Caco-2 (cell line): Measurements from ENCODE around the gene SSH2. TPM values are rescaled to one million over a fixed set of nuclear protein-coding genes. Genes with fewer than 3 reads are reported as not detected.

Experiments used
- Bru-seq: library from RNA; stranded (reverse); fragments of 400-500 nt; gene quantifications from one replicate; lab custom pipeline; 2021; lab: Mats Ljungman, UMichigan
- BruChase-seq, 2 experiments: library from RNA; stranded (reverse); fragments of 400-500 nt; gene quantifications; one replicate each; lab custom pipeline; 2021; lab: Mats Ljungman, UMichigan
- BruUV-seq: library from RNA; stranded (reverse); fragments of 400-500 nt; replicated peaks from 2 replicates; lab custom pipeline; 2021; lab: Mats Ljungman, UMichigan
- CTCF ChIA-PET: fragments of 300-600 bp; sonication (Branson Sonifier 250); formaldehyde crosslinking; loops from one replicate; lab custom pipeline; 2022; ENCODE audit warnings: antibody characterized with exemption; lab: Charles Lee
- POLR2A ChIA-PET: fragments of 300-600 bp; sonication (Branson Sonifier 250); formaldehyde crosslinking; loops from one replicate; lab custom pipeline; 2022; ENCODE audit warnings: antibody characterized with exemption; lab: Charles Lee
- DNase-seq, 2 experiments: peaks; one replicate each; pipeline versions ENCODE4 v3.0.0 to v3.0.0-alpha.2; 2020 to 2022
- H3K27me3 ChIP-seq: replicated peaks from 2 replicates; pipeline ENCODE4 v1.6.0; 2011; ENCODE audit warnings: low read length; ENCODE audit not compliant: control insufficient read depth, insufficient read depth
- H3K36me3 ChIP-seq: 2 replicates; pipeline ENCODE4 v1.5.1; 2011; ENCODE audit warnings: low read length; ENCODE audit not compliant: control insufficient read depth, insufficient read depth
- H3K4me1 ChIP-seq: fragments of 250-450 bp; sonication (Bioruptor Pico); 2 replicates; pipeline ENCODE4 v1.5.1; 2020; ENCODE audit warnings: mild to moderate bottlenecking
- H3K4me3 ChIP-seq: 2 replicates; pipeline ENCODE4 v1.5.1; 2011; ENCODE audit warnings: low read depth, mild to moderate bottlenecking, control low read depth, low read length
- H3K9me3 ChIP-seq: fragments of 250-450 bp; sonication (Bioruptor Pico); 2 replicates; pipeline ENCODE4 v1.5.1; 2020; ENCODE audit warnings: mild to moderate bottlenecking, moderate library complexity
- H3K27ac Mint-ChIP-seq: one replicate; pipeline ENCODE4 v1.8.0; 2022; ENCODE audit warnings: mixed read lengths; ENCODE audit not compliant: unreplicated experiment
- H3K27me3 Mint-ChIP-seq: one replicate; pipeline ENCODE4 v1.8.0; 2022; ENCODE audit warnings: mixed read lengths; ENCODE audit not compliant: insufficient read depth, unreplicated experiment
- H3K36me3 Mint-ChIP-seq: one replicate; pipeline ENCODE4 v1.8.0; 2022; ENCODE audit warnings: mild to moderate bottlenecking, mixed read lengths; ENCODE audit not compliant: insufficient read depth, unreplicated experiment
- H3K4me1 Mint-ChIP-seq: one replicate; pipeline ENCODE4 v1.8.0; 2022; ENCODE audit warnings: low read depth, mixed read lengths; ENCODE audit not compliant: unreplicated experiment
- H3K4me3 Mint-ChIP-seq: one replicate; pipeline ENCODE4 v1.8.0; 2022; ENCODE audit warnings: mild to moderate bottlenecking, moderate library complexity, mixed read lengths; ENCODE audit not compliant: unreplicated experiment
- H3K9me3 Mint-ChIP-seq: one replicate; pipeline ENCODE4 v1.8.0; 2022; ENCODE audit warnings: mixed read lengths; ENCODE audit not compliant: unreplicated experiment
- CTCF ChIP-seq, 2 experiments: fragments of 200-600 bp in 1 of 2; IDR thresholded peaks; 1 replicate in 1 of 2; 2 replicates in 1 of 2; pipeline versions ENCODE4 v1.5.1 to v1.8.0; 2011 to 2022; ENCODE audit warnings: antibody characterized with exemption in 1 of 2, control low read depth in 1 of 2, inconsistent platforms in 1 of 2, low read depth in 1 of 2, low read length in 1 of 2, mild to moderate bottlenecking in 1 of 2, moderate library complexity in 1 of 2; ENCODE audit not compliant: insufficient read depth in 1 of 2, severe bottlenecking in 1 of 2, unreplicated experiment in 1 of 2
- intact Hi-C: fragments of 100-400 bp; cut with micrococcal nuclease; formaldehyde crosslinking; loops from one replicate; pipeline ENCODE4 v1.10.0; 2022; ENCODE audit not compliant: unreplicated experiment
- long read RNA-seq: library from polyadenylated mRNA; stranded (forward); transcript quantifications from one replicate; pipeline ENCODE4 v2.0.0, GENCODE V29; 2022
- total RNA-seq: library from RNA; stranded (reverse); gene quantifications from 2 replicates; pipeline ENCODE4 v1.2.3, GENCODE V29; 2022

The SSH2 gene
- total RNA-seq (42.4 and 48.2 TPM in 2 replicates), Bru-seq, nascent RNA (percentile 78 among the genes with signal in this experiment), BruChase-seq, experiment 1, labeled RNA remaining after a 2-hour chase (percentile 79 among the genes with signal in this experiment), BruChase-seq, experiment 2, labeled RNA remaining after a 6-hour chase (percentile 73 among the genes with signal in this experiment)
- long read RNA-seq, partial matches to known transcripts = 1 of 18 reads
- long read RNA-seq, other reads (novel, unspliced or antisense) = 9 of 18 reads

GRCh38 chr17:29929533-29930408 is at the start of gene SSH2:
SSH2 (minus strand) TSS chr17:29930228; CDS start chr17:29930000, 228 bp downstream.
- POLR2A ChIA-PET = interaction anchor here (0.7 to 1.1 kb wide), 6 partner anchors 62 to 362 kb away, joined by 3 to 17 read pairs (median 4); partner anchors contain the start of gene BLMH
- Histone ChIP-seq H3K4me3 (peak within 1 kb of the TSS; percentile 91), H3K4me1 (peaks cover 13% of the 10 kb centered on the region), H3K9me3 (no peaks in the 10 kb centered on the region), H3K27me3 (no peaks in the 10 kb centered on the region), H3K36me3 (no peaks in the 10 kb centered on the region; the same call in 1 of the 2 replicates)
- no peaks in the 10 kb centered on the region for H3K27me3 Mint-ChIP-seq
- peak within 1 kb of the TSS; percentile 81 for H3K27ac Mint-ChIP-seq
- CTCF ChIA-PET = interaction anchor here (0.6 to 4.9 kb wide), 13 partner anchors 61 to 804 kb away, joined by 3 to 60 read pairs (median 14); no protein-coding TSS in a partner anchor
- DNase-seq = peak; percentile 91 to 93
- H3K36me3 Mint-ChIP-seq = peaks cover 11% of the 10 kb centered on the region
- H3K4me3 Mint-ChIP-seq = no peak within 1 kb of the TSS
- intact Hi-C loops = no loop called here
- no peaks in the 10 kb centered on the region for H3K9me3 Mint-ChIP-seq
- no peak for TF ChIP-seq CTCF (IDR thresholded peaks at IDR 0.05; ENCODE audit: insufficient read depth in 1 of 2, low read depth in 1 of 2, low read length in 1 of 2, severe bottlenecking in 1 of 2, unreplicated experiment in 1 of 2)
- BruUV-seq = no TSS peak
- peaks cover 14% of the 10 kb centered on the region for H3K4me1 Mint-ChIP-seq

GRCh38 chr17:29977836-29978235 is 47.8 kb upstream of the SSH2 start:
- no TSS peak for BruUV-seq
- Histone ChIP-seq H3K4me1 (no peaks in the 10 kb centered on the region), H3K27me3 (no peaks in the 10 kb centered on the region), H3K36me3 (no peaks in the 10 kb centered on the region), H3K9me3 (no peaks in the 10 kb centered on the region), H3K4me3 (no peak overlapping the region)
- Mint-ChIP-seq H3K27ac (no peak overlapping the region), H3K36me3 (no peaks in the 10 kb centered on the region), H3K4me3 (no peak overlapping the region), H3K4me1 (no peaks in the 10 kb centered on the region), H3K27me3 (no peaks in the 10 kb centered on the region), H3K9me3 (no peaks in the 10 kb centered on the region)
- no peak for DNase-seq
- no peak for TF ChIP-seq CTCF (IDR thresholded peaks at IDR 0.05; ENCODE audit: insufficient read depth in 1 of 2, low read depth in 1 of 2, low read length in 1 of 2, severe bottlenecking in 1 of 2, unreplicated experiment in 1 of 2)
- intact Hi-C loops = no loop called here
- ChIA-PET POLR2A (no interaction called here), CTCF (no interaction called here)

GRCh38 chr17:29973005-29973404 is 43.0 kb upstream of the SSH2 start:
- H3K27me3 Mint-ChIP-seq = peaks cover 6% of the 10 kb centered on the region
- POLR2A ChIA-PET = no interaction called here
- no peak for TF ChIP-seq CTCF (IDR thresholded peaks at IDR 0.05; ENCODE audit: insufficient read depth in 1 of 2, low read depth in 1 of 2, low read length in 1 of 2, severe bottlenecking in 1 of 2, unreplicated experiment in 1 of 2)
- H3K9me3 ChIP-seq = no peaks in the 10 kb centered on the region
- BruUV-seq = no TSS peak
- H3K27ac Mint-ChIP-seq = no peak overlapping the region
- no peaks in the 10 kb centered on the region for H3K4me1 Mint-ChIP-seq
- H3K4me3 Mint-ChIP-seq = no peak overlapping the region
- no peaks in the 10 kb centered on the region for H3K27me3 ChIP-seq
- H3K4me3 ChIP-seq = no peak overlapping the region
- intact Hi-C loops = no loop called here
- no peak for DNase-seq
- no peaks in the 10 kb centered on the region for H3K36me3 Mint-ChIP-seq
- CTCF ChIA-PET = no interaction called here
- H3K36me3 ChIP-seq = no peaks in the 10 kb centered on the region
- H3K4me1 ChIP-seq = no peaks in the 10 kb centered on the region
- H3K9me3 Mint-ChIP-seq = no peaks in the 10 kb centered on the region
